Loucy (cell line): ENCODE data around the gene BRD4.

Experiments used
- CTCF ChIP-seq: fragments of 200-600 bp; sonication (generic); conservative IDR thresholded peaks from 2 replicates; pipeline ENCODE4 v1.5.1; 2014; ENCODE audit warnings: mild to moderate bottlenecking, antibody characterized with exemption, low read length
- EZH2phosphoT487 ChIP-seq: fragments of 200-600 bp; IDR thresholded peaks from 2 replicates; pipeline ENCODE4 v1.6.1; 2018; ENCODE audit warnings: antibody characterized with exemption, mild to moderate bottlenecking, moderate library complexity, borderline replicate concordance

- TF ChIP-seq CTCF (no peak), EZH2phosphoT487 (no peak)
Observed at GRCh38 chr19:15197275-15197941, 134.9 kb downstream of the BRD4 start.
